Endothelial cell of umbilical vein (primary cell): ENCODE data around the gene SERPINA6. TPM values are rescaled to one million over a fixed set of nuclear protein-coding genes. Genes with fewer than 3 reads are reported as not detected.

ENCODE experiments used
- BruUV-seq: library from RNA; stranded (reverse); fragments of 400-500 nt; replicated peaks from 2 replicates; lab custom pipeline; 2021; lab: Mats Ljungman, UMichigan
- CTCF ChIA-PET: fragments of 300-600, 350-600 bp; sonication (Branson Sonifier 250); formaldehyde crosslinking; loops from one replicate; lab custom pipeline; 2021; ENCODE audit warnings: antibody characterized with exemption, inconsistent platforms; lab: Charles Lee
- POLR2A ChIA-PET: fragments of 300-600, 350-600 bp; sonication (Branson Sonifier 250); formaldehyde crosslinking; loops from one replicate; lab custom pipeline; 2021; ENCODE audit warnings: antibody characterized with exemption, inconsistent platforms; lab: Charles Lee
- DNase-seq: peaks from one replicate; pipeline ENCODE4 v3.0.0-alpha.2; 2011; ENCODE audit warnings: low read depth, low spot score
- FAIRE-seq: peaks from 2 replicates; lab custom pipeline; 2011; peaks lifted over from hg19 to GRCh38; lab: Jason Lieb, UNC
- H2AFZ ChIP-seq: 2 replicates; pipeline ENCODE4 v1.6.0; 2012; ENCODE audit warnings: low read depth, low read length, control low read depth, inconsistent platforms
- H3K27ac ChIP-seq: 2 replicates; pipeline ENCODE4 v1.5.1; 2011; ENCODE audit warnings: low read depth, mild to moderate bottlenecking, control low read depth, low read length, moderate library complexity; ENCODE audit not compliant: insufficient read depth
- H3K27me3 ChIP-seq, 2 experiments: 2 replicates each; pipeline versions ENCODE4 v1.6.0 to v1.6.1; 2011; ENCODE audit warnings: low read length in 2 of 2, mixed read lengths in 1 of 2; ENCODE audit not compliant: control insufficient read depth in 2 of 2, insufficient read depth in 2 of 2
- H3K36me3 ChIP-seq, 2 experiments: 2 replicates in 1 of 2; 3 replicates in 1 of 2; pipeline ENCODE4 v1.5.1; 2011; ENCODE audit warnings: low read length in 2 of 2, mild to moderate bottlenecking in 1 of 2, moderate library complexity in 1 of 2; ENCODE audit not compliant: control insufficient read depth in 2 of 2, insufficient read depth in 2 of 2; ENCODE audit errors: extremely low read depth in 1 of 2
- H3K4me1 ChIP-seq: 3 replicates; pipeline ENCODE4 v1.5.1; 2011; ENCODE audit warnings: mild to moderate bottlenecking, low read length; ENCODE audit not compliant: control insufficient read depth, insufficient read depth; ENCODE audit errors: extremely low read depth
- H3K4me2 ChIP-seq: 2 replicates; pipeline ENCODE4 v1.6.1; 2011; ENCODE audit warnings: low read length, control low read depth, mixed read lengths; ENCODE audit not compliant: insufficient read depth
- H3K4me3 ChIP-seq, 3 experiments: fragments of 200-600 bp in 1 of 3; sonication (generic), shearing (Covaris generic) in 1 of 3; replicated peaks in 1 of 3; 2 replicates each; pipeline ENCODE4 v1.5.1; 2011 to 2016; ENCODE audit warnings: control low read depth in 3 of 3, low read length in 3 of 3, mild to moderate bottlenecking in 2 of 3, inconsistent platforms in 1 of 3, low read depth in 1 of 3, moderate library complexity in 1 of 3; ENCODE audit not compliant: insufficient read depth in 1 of 3
- H3K79me2 ChIP-seq: 2 replicates; pipeline ENCODE4 v1.6.0; 2012; ENCODE audit warnings: low read length, inconsistent platforms; ENCODE audit not compliant: control insufficient read depth, insufficient read depth
- H3K9ac ChIP-seq: replicated peaks from 2 replicates; pipeline ENCODE3; 2011; ENCODE audit warnings: low read length, control low read depth; ENCODE audit not compliant: insufficient read depth; ENCODE audit errors: extremely low read depth
- H3K9me1 ChIP-seq: replicated peaks from 3 replicates; pipeline ENCODE4 v1.6.0; 2011; ENCODE audit warnings: mild to moderate bottlenecking, low read length; ENCODE audit not compliant: control insufficient read depth, insufficient read depth; ENCODE audit errors: extremely low read depth
- H3K9me3 ChIP-seq: replicated peaks from 2 replicates; pipeline ENCODE4 v1.5.1; 2012; ENCODE audit warnings: low read length, inconsistent platforms; ENCODE audit not compliant: control insufficient read depth, insufficient read depth
- H4K20me1 ChIP-seq: replicated peaks from 2 replicates; pipeline ENCODE3; 2011; ENCODE audit warnings: mild to moderate bottlenecking, low read length; ENCODE audit not compliant: control insufficient read depth, insufficient read depth; ENCODE audit errors: extremely low read depth
- CTCF ChIP-seq, 2 donors: IDR thresholded peaks; 1 replicate in 1 of 2; 2 replicates in 1 of 2; pipeline ENCODE4 v1.5.1; 2011; ENCODE audit warnings: low read length in 2 of 2, mild to moderate bottlenecking in 2 of 2, moderate library complexity in 2 of 2, control low read depth in 1 of 2, inconsistent platforms in 1 of 2, low read depth in 1 of 2; ENCODE audit not compliant: insufficient read depth in 1 of 2; ENCODE audit errors: extremely low read depth in 1 of 2
- EZH2 ChIP-seq: IDR thresholded peaks from 2 replicates; pipeline ENCODE4 v1.6.1; 2012; ENCODE audit warnings: borderline replicate concordance, low read depth, mild to moderate bottlenecking, moderate library complexity, low read length, inconsistent platforms; ENCODE audit not compliant: severe bottlenecking
- FOS ChIP-seq: IDR thresholded peaks from 2 replicates; pipeline ENCODE4 v1.6.1; 2011; ENCODE audit warnings: mild to moderate bottlenecking, low read length, moderate library complexity, borderline replicate concordance; ENCODE audit not compliant: insufficient read depth
- GATA2 ChIP-seq: IDR thresholded peaks from 2 replicates; pipeline ENCODE4 v1.7.0; 2011; ENCODE audit warnings: low read depth, mild to moderate bottlenecking, moderate library complexity, mixed read lengths, low read length; ENCODE audit not compliant: insufficient read length, insufficient read depth
- JUN ChIP-seq: IDR thresholded peaks from 2 replicates; pipeline ENCODE4 v1.6.1; 2011; ENCODE audit warnings: borderline replicate concordance, low read depth; ENCODE audit not compliant: insufficient read length, insufficient read depth
- MYC ChIP-seq: IDR thresholded peaks from one replicate; pipeline ENCODE4 v1.6.1; 2011; ENCODE audit warnings: mild to moderate bottlenecking, low read depth, low read length
- POLR2A ChIP-seq: IDR thresholded peaks from 2 replicates; pipeline ENCODE4 v1.6.1; 2012; ENCODE audit warnings: low read depth, mild to moderate bottlenecking, control low read depth, low read length
- POLR2AphosphoS5 ChIP-seq: IDR thresholded peaks from 2 replicates; pipeline ENCODE4 v1.6.1; 2012; ENCODE audit warnings: low read depth, mild to moderate bottlenecking, control low read depth, low read length, moderate library complexity; ENCODE audit not compliant: insufficient read depth
- dilution Hi-C: fragments of 300-500 bp; cut with MboI; formaldehyde crosslinking; loops from one replicate; pipeline ENCODE4 v1.15.0; 2019; ENCODE audit warnings: low sequenced_read_pairs; ENCODE audit not compliant: extremely low pct_ligation_motif_present
- intact Hi-C: fragments of 100-400 bp; cut with micrococcal nuclease; formaldehyde crosslinking; loops from one replicate; pipeline ENCODE4 v1.10.0; 2022
- polyA plus RNA-seq, 4 experiments: library from polyadenylated mRNA; depleted of rRNA in 3 of 4; stranded (reverse) in 3 of 4; unstranded in 1 of 4; fragments of >200 nt; gene quantifications; 2 replicates each; pipeline versions ENCODE4 v1.2.1 to v1.2.3, GENCODE V29; 2011 to 2012; ENCODE audit warnings: missing spikeins in 1 of 4
- total RNA-seq: library from RNA; stranded (reverse); gene quantifications from 2 replicates; pipeline ENCODE4 v1.2.3, GENCODE V29; 2021
- TF ChIP-seq, protein P1 (sequence below): IDR thresholded peaks from 2 replicates; pipeline ENCODE4 v1.6.1; 2011; ENCODE audit not compliant: insufficient read depth, insufficient read length

SERPINA6 gene
- total and polyA plus RNA-seq, 2 donors (not counting 3 experiments of a cell fraction or from before 2014, with no cell fraction given), result not detected

GRCh38 chr14:94331462-94331861 is 8.3 kb upstream of the SERPINA6 start:
- POLR2A ChIA-PET, result no interaction called here
- Histone ChIP-seq H3K79me2 (no peaks in the 10 kb centered on the region), H3K4me3 (no peak overlapping the region), H3K4me1 (no peaks in the 10 kb centered on the region), H3K4me2 (no peak overlapping the region), H2AFZ (no peak overlapping the region), H3K9me3 (peaks cover 2% of the 10 kb centered on the region), H3K27ac (no peak overlapping the region), H4K20me1 (no peaks in the 10 kb centered on the region), H3K9ac (no peak overlapping the region), H3K36me3 (no peaks in the 10 kb centered on the region), H3K9me1 (no peaks in the 10 kb centered on the region), H3K27me3 (no peaks in the 10 kb centered on the region)
- TF ChIP-seq EZH2 (no peak), FOS (no peak), GATA2 (no peak), POLR2AphosphoS5 (no peak), POLR2A (no peak), CTCF (IDR thresholded peaks at IDR 0.05; ENCODE audit: extremely low read depth in 1 of 2, insufficient read depth in 1 of 2, low read depth in 1 of 2, low read length in 2 of 2) (no peak), JUN (no peak), MYC (no peak)
- TF ChIP-seq, protein P1, sequence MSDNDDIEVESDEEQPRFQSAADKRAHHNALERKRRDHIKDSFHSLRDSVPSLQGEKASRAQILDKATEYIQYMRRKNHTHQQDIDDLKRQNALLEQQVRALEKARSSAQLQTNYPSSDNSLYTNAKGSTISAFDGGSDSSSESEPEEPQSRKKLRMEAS, result no peak
- intact Hi-C loops (no loop called here), dilution Hi-C loops (no loop called here)
- BruUV-seq, result no TSS peak
- FAIRE-seq (no peak), DNase-seq (no peak)
- CTCF ChIA-PET, result no interaction called here
